HK-2 (cell line): ENCODE results near the gene FCRLB.
"Not testable (repeated sequence)": the region's sequence is repeated elsewhere in the genome, so short reads cannot be mapped to it uniquely, and the experiment has no call there.

Source experiments
- DNase-seq: peaks from one replicate; pipeline ENCODE4 v3.0.0-alpha.2; 2018; ENCODE audit not compliant: unreplicated experiment

The FCRLB gene

DNA sequence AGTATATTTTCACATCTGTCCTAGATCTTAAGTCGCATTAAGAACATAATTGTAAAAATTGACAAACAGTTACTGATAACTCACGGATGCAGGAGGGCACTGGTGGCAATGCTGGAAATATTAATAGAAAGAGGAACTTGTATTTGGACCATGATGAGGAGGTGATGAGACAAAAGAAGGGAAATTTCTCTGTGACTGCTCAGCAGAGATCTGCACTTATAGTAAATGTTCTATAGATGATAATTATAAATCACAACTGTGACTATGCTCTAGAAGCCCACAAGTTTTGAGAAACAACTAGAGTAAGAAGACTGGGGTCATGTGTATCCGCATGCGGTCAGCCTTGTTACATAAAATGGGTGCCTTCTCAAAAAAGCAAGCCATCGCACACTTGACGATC is 19.6 kb downstream of the FCRLB start:
- DNase-seq = no peak

DNA sequence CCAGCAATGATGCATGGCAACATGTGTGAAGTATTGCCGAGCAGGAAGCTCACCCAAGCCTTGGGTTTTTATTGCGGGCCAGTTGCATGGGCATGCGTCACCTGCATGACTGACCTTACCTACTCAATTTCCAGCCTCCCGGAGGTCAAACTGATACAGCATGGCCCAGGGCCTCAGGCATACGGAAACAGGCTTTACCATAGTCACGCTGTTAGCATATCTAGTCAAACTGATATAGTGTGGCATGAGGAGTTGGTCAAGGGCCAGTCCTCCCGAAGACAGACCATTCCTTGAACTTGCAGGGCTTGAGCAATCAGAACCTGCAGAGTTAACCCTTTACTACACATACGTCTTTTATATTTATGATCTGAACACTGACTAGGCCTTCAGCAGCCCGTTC is 21.9 kb downstream of the FCRLB start:
- no peak for DNase-seq

DNA sequence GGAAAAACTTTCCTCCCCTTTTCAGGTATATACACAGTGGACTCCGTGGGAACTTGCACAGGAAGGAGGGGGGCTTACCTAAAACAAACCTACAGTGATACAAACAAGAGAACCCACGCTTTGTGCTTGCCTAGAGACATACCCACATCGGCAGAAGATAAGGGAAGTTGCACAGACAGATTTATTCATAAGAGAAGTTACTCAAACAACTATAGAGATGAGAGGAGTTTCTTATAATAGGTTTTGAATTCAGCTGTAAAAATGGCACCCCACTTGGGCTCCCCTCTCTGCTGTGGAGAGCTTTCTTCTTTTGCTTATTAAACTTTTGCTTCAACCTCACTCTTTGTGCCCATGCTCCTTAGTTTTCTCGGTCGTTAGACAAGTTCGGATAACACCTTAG is 26.5 kb downstream of the FCRLB start:
- no peak for DNase-seq

DNA sequence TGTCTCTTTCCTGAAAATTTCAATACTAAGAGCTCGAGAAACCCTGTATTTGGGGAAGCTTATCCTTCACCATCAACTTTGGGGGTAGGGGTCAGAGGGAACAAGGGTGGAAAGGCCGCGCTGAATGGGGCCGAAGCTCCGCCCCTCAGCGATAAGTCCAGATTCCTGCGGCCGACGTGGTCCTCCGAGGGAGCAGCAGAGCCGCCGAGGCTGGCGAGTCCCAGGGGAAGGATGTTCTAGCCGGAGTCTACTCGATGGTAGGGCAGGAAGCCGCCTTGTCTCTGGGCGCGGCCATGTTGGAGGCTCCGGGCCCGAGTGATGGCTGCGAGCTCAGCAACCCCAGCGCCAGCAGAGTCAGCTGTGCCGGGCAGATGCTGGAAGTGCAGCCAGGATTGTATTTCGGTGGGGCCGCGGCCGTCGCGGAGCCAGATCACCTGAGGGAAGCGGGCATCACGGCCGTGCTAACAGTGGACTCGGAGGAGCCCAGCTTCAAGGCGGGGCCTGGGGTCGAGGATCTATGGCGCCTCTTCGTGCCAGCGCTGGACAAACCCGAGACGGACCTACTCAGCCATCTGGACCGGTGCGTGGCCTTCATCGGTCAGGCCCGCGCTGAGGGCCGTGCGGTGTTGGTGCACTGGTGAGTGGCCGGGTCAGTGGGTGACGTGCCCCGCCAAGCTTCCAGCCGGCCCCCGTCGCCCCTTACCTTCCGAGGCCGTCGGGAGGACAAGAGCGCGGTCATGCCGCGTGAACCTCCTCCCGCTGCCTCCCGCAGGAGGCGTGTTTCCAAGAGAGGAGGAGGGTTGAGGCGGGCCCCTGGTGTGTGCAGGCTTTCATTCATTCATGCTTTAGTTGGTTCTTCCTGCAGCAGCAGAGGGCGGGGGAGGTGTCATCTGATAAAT is 28.4 kb downstream of the FCRLB start, which contains the start of gene DUSP12:
Gene DUSP12 (plus strand): TSS at position 278 of the 899 bp plus-strand sequence. CDS start 16 bp downstream, at position 294.
- DNase-seq = peak; percentile 91

DNA sequence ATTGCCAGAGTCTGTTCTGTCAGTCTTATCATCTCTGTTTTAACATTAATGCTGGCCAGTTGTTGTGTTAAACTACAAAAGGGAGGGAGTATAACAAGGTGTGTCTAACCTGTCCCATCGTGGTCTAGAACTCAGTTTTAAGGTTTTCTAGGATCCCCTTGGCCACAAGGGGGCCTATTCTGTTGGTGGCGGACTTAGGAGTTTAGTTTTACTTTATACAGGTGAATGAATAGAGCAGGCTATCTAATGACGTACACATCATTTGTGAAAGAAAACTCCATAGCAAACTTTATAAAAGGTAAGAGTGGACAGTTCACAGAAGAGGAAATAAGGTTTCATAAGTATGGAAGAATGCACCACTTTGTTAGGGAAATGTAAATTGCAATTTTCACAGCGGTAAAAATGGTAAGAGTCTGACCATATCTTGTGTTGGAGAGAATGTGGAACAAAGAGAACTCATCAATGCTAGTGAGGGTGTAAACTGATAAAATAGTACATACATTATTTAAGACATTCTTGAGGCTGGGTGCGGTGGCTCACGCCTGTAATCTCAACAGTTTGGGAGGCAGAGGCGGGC is 42.3 kb downstream of the FCRLB start:
- DNase-seq = no peak

DNA sequence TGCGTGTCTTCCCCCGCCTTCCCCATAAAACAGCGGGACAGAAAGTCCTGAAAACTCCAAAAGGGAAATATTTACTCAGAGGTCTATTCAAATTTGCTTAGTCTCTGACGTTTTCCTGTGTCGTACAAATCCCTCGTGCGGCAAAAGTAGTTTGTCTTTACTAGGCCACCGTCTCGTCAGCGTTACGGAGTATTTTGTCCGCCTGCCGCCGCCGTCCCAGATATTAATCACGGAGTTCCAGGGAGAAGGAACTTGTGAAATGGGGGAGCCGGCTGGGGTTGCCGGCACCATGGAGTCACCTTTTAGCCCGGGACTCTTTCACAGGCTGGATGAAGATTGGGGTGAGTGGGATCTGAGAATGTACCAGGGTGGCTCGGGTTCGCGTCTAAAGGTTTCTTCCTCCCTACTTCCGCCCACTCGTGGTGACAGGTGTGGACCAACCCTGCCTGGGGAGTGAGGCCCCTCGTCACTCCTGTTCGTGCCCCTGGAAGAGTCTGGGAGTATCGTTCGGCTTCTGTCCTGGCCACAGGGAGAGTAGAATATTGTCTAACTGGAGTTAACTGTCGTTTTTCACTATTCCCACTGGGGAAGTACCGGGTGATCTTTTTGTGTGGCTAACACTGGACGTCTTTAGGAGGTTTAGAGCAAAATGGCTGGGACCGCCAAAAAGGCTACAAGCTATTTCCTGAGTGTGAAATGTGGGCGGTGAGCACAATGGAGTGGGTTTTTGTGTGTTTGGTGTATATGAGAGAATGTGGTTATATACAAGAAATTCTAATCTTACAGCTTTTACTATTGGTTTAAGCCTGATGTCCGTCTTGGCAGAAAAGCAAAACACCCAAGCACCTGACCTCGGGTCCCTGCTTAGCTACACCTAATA is 45.0 kb downstream of the FCRLB start, which contains the start of gene ATF6:
Gene ATF6 (plus strand): TSS at position 219 of the 880 bp plus-strand sequence. CDS start 41 bp downstream, at position 260.
- peak; percentile 82 for DNase-seq

DNA sequence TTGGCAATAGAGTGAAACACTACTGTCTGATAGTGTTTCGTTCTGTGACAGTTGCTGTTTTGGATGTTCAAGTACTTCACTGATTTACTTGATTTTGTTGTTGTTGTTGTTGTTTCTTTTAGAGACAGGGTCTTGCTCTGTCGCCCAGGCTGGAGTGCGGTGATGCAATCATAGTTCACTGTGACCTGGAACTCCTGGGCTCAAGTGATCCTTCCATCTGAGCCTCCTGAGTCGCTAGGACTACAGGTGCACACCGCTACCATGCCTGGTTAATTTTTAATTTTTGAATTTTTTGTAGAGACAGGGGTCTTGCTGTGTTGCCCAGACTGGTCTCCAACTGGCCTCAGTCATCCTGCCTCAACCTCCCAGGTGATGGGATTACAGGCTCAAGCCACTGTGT is 47.1 kb downstream of the FCRLB start:
- DNase-seq = no peak

DNA sequence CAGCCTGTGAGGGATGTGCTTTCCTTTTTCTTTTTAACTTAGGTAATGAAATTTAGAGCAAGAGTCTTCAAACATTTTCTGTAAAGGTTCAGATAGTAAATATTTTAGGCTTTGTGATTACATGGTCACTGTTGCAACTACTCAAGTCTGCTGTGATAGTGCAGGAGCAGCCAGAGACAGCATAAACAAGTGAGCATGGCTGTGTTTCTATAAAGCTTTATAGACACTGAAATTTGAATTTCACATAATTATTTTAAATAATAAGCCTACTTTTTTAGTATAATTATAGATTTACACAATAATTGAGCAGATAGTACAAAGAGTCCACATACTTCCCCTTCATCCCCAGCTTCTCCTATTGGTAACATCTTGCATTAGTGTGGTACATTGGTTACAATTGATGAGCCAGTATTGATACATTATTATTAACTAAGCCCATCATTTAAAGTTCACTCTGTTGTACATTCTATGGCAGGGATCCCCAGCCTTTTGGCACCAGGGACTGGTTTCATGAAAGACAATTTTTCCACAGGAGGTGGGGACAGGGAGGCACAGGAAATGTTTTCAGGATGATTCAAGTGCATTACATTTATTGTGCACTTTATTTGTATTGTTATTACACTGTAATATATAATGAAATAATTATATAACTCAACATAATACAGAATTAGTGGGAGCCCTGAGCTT is 47.8 kb downstream of the FCRLB start:
- DNase-seq = no peak

DNA sequence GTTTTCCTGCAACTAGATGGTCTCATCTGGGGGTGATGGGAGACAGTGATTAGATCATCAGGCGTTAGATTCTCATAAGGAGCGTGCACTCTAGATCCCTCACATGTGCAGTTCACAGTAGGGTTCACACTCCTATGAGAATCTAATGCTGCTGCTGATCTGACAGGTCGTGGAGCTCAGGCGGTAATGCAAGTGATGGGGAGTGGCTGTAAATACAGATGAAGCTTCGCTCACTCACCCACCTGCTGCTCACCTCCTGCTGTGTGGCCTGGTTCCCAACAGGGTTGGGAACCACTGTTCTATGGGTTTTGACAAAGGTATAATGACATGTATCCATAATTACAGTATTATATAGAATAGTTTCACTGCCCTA is 48.3 kb downstream of the FCRLB start:
- DNase-seq = not testable (repeated sequence)

DNA sequence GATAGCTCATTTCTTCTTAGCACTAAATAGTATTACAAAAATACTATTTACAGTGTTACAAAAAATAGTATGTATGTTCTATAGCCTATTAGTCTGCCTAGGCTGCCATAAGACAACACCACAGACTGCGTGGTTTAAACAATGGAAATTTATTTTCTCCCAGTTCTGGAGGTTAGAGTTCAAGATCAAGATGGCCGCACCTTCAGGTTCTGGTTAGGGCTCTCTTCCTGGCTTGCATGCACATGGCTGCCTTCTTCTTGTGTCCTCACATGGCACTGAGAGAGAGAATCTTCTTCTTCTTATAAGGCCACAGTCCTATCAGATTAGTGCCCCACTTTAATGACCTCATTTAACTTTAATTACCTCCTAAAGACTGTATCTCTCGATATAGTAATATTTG is 48.9 kb downstream of the FCRLB start:
- DNase-seq = no peak

DNA sequence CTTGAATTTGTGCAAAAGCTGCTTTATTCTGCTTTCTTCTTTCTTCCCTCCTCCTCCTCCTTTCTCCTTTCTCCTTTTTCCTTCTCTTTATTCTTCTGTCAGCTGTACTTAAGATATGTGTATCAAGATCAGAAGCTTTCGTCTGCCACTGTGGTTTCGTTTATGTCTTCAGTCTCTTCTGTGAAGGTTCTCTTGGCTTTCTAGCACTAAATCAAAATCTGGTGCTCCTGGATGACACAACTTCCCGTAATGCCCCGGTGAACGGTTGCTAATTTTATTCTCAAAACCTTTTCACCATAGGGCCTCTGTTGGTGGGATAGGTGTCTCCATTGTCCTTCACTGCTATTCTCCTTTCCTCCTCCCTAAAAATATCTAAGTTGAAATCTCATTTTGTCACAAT is 49.8 kb downstream of the FCRLB start:
- no peak for DNase-seq

DNA sequence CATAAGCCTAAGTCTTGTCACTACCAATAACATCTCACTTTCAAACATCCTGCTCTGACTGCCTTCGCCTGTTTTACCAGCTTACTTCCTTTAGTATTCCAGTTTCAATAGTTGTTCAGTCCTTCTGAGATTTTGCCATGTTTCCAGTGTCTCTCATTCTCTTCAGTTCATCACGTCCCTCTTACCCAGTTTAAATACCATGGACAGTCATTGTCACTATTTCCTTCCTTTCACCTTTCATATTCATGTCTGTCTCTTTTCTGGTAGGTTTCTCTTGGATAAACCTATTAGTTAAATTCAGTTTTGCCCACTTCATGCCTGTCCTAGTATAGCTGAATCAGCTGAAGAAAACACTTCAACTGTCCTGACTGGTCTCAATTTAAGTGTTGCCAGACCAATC is 50.6 kb downstream of the FCRLB start:
- DNase-seq = no peak

DNA sequence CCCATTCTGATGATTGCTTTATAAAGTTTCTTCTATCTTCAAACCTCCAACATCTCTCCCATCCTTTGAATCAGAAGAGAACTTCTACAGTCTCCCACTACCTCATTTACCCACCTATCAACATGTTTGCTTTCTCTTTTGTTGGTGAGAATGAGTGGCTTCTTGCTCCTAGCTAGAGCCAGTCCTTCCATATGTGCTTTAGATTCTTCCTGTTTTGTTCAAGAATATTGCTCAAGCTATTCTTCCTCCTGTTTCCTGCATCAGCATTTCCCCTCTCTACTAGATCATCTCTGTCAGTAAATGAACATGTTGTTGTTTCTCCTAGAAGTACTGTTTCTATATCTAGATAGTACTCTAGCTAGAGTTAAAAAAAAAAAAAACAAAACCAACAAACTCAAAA is 51.1 kb downstream of the FCRLB start:
- DNase-seq = no peak

DNA sequence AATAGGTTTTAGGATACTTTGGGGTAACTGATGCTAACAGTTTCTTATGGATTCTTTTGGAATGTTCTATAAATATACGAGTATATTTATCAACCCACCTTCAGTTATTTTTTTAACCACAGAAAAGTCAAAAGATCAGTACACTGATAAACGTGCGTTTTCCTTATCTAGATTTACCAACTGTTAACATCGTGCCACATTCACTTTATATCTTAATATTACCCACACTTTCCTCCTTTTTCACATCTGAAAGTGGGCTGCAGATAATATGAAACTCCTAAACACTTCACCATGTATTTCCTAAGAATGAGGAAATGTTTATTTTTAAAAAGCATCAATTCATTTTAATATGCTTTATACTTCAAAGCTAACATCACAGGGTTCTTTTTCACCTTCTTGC is 52.4 kb downstream of the FCRLB start:
- no peak for DNase-seq

DNA sequence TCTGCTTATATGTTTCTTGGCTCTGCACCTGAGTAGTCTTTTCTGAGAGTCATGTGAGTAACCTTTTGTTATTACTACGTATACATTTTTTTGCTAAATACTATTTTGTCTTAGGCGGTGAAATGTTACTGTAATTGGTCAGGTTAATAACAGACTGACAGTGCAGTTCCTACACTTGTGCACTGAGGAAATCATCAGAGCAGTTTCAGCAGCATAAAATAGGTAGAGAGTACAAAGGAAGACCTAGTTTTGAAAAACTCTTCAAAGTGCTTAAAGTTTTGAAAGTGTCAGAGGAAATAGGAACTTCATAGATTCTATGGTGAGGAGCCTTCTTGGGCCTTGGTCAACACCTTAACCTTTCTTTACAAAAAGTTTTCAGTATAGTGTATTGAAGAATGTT is 55.9 kb downstream of the FCRLB start:
- DNase-seq = no peak
